PC-9 (cell line): ENCODE data around the gene TRABD2A. TPM values are rescaled to one million over a fixed set of nuclear protein-coding genes. Genes with fewer than 3 reads are reported as not detected.

Source experiments
- Bru-seq: library from RNA; stranded (reverse); fragments of 400-500 nt; gene quantifications from one replicate; lab custom pipeline; 2021; lab: Mats Ljungman, UMichigan
- BruChase-seq, 2 experiments: library from RNA; stranded (reverse); fragments of 400-500 nt; gene quantifications; one replicate each; lab custom pipeline; 2021; lab: Mats Ljungman, UMichigan
- BruUV-seq: library from RNA; stranded (reverse); fragments of 400-500 nt; replicated peaks from 2 replicates; lab custom pipeline; 2021; lab: Mats Ljungman, UMichigan
- CTCF ChIA-PET: fragments of 300-600 bp; sonication (Branson Sonifier 250); formaldehyde crosslinking; loops from one replicate; lab custom pipeline; 2022; ENCODE audit warnings: antibody characterized with exemption; lab: Charles Lee
- POLR2A ChIA-PET: fragments of 300-600 bp; sonication (Branson Sonifier 250); formaldehyde crosslinking; loops from one replicate; lab custom pipeline; 2022; ENCODE audit warnings: antibody characterized with exemption; ENCODE audit not compliant: unreplicated experiment; lab: Charles Lee
- DNase-seq, 2 experiments: peaks; one replicate each; pipeline versions ENCODE4 v3.0.0 to v3.0.0-alpha.2; 2015 to 2022; ENCODE audit warnings: mixed read lengths in 1 of 2
- H2AFZ ChIP-seq: fragments of 200-600 bp; sonication (generic); 2 replicates; pipeline ENCODE4 v1.8.1; 2017; ENCODE audit warnings: antibody characterized with exemption
- H3F3A ChIP-seq: fragments of 200-600 bp; sonication (generic); 2 replicates; pipeline ENCODE4 v1.8.1; 2017; ENCODE audit warnings: antibody characterized with exemption, mild to moderate bottlenecking, low read depth; ENCODE audit not compliant: insufficient read depth
- H3K27ac ChIP-seq: fragments of 200-600 bp; sonication (generic); 2 replicates; pipeline ENCODE4 v1.6.1; 2016; ENCODE audit warnings: mixed run types
- H3K27me3 ChIP-seq: fragments of 200-600 bp; sonication (generic); 2 replicates; pipeline ENCODE4 v1.6.1; 2016; ENCODE audit warnings: low read depth, mixed run types; ENCODE audit not compliant: insufficient read depth
- H3K36me3 ChIP-seq: fragments of 200-600 bp; sonication (generic); 2 replicates; pipeline ENCODE4 v1.6.1; 2016; ENCODE audit warnings: low read depth, mixed run types
- H3K4me1 ChIP-seq: fragments of 200-600 bp; sonication (generic); replicated peaks from 2 replicates; pipeline ENCODE4 v1.6.1; 2016; ENCODE audit warnings: mixed run types; ENCODE audit not compliant: insufficient read depth
- H3K4me2 ChIP-seq: fragments of 200-600 bp; sonication (generic); 2 replicates; pipeline ENCODE4 v1.6.1; 2017; ENCODE audit warnings: mixed run types
- H3K4me3 ChIP-seq: fragments of 200-600 bp; sonication (generic); 2 replicates; pipeline ENCODE4 v1.6.1; 2016; ENCODE audit warnings: mixed run types
- H3K79me2 ChIP-seq: fragments of 200-600 bp; sonication (generic); 2 replicates; pipeline ENCODE4 v1.6.1; 2017; ENCODE audit warnings: low read depth, mixed run types
- H3K9me2 ChIP-seq: fragments of 200-600 bp; sonication (generic); 2 replicates; pipeline ENCODE4 v1.8.1; 2017; ENCODE audit warnings: mild to moderate bottlenecking; ENCODE audit not compliant: insufficient read depth
- H3K9me3 ChIP-seq: fragments of 200-600 bp; sonication (generic); 2 replicates; pipeline ENCODE4 v1.8.1; 2016; ENCODE audit warnings: low read depth; ENCODE audit not compliant: insufficient read depth
- H4K20me1 ChIP-seq: fragments of 200-600 bp; sonication (generic); 2 replicates; pipeline ENCODE4 v1.8.1; 2017; ENCODE audit not compliant: insufficient read depth
- EZH2 ChIP-seq: fragments of 200-600 bp; sonication (generic); IDR thresholded peaks from 2 replicates; pipeline ENCODE4 v1.8.0; 2017; ENCODE audit warnings: antibody characterized with exemption, low read depth
- intact Hi-C: fragments of 100-400 bp; cut with micrococcal nuclease; formaldehyde crosslinking; loops from one replicate; pipeline ENCODE4 v1.10.0; 2022; ENCODE audit not compliant: unreplicated experiment
- long read RNA-seq: library from polyadenylated mRNA; stranded (forward); transcript quantifications from one replicate; pipeline ENCODE4 v2.0.0, GENCODE V29; 2022
- total RNA-seq: library from RNA; stranded (reverse); gene quantifications from 2 replicates; pipeline ENCODE4 v1.2.3, GENCODE V29; 2021
- TF ChIP-seq, protein P1 (sequence below): fragments of 200-600 bp; sonication (generic); conservative IDR thresholded peaks from 2 replicates; pipeline ENCODE4 v1.6.1; 2017; ENCODE audit warnings: mixed run types, antibody characterized with exemption, mild to moderate bottlenecking, moderate library complexity

Gene TRABD2A, protein sequence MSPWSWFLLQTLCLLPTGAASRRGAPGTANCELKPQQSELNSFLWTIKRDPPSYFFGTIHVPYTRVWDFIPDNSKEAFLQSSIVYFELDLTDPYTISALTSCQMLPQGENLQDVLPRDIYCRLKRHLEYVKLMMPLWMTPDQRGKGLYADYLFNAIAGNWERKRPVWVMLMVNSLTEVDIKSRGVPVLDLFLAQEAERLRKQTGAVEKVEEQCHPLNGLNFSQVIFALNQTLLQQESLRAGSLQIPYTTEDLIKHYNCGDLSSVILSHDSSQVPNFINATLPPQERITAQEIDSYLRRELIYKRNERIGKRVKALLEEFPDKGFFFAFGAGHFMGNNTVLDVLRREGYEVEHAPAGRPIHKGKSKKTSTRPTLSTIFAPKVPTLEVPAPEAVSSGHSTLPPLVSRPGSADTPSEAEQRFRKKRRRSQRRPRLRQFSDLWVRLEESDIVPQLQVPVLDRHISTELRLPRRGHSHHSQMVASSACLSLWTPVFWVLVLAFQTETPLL
- total RNA-seq: 0.88 and 2.2 TPM in 2 replicates
- percentile 23 among the genes with signal in this experiment for Bru-seq, nascent RNA
- BruChase-seq, experiment 1, labeled RNA remaining after a 2-hour chase: percentile 29 among the genes with signal in this experiment
- percentile 26 among the genes with signal in this experiment for BruChase-seq, experiment 2, labeled RNA remaining after a 6-hour chase
- long read RNA-seq, partial matches to known transcripts: 0 of 2 reads
- long read RNA-seq, other reads (novel, unspliced or antisense): 1 of 2 reads

DNA sequence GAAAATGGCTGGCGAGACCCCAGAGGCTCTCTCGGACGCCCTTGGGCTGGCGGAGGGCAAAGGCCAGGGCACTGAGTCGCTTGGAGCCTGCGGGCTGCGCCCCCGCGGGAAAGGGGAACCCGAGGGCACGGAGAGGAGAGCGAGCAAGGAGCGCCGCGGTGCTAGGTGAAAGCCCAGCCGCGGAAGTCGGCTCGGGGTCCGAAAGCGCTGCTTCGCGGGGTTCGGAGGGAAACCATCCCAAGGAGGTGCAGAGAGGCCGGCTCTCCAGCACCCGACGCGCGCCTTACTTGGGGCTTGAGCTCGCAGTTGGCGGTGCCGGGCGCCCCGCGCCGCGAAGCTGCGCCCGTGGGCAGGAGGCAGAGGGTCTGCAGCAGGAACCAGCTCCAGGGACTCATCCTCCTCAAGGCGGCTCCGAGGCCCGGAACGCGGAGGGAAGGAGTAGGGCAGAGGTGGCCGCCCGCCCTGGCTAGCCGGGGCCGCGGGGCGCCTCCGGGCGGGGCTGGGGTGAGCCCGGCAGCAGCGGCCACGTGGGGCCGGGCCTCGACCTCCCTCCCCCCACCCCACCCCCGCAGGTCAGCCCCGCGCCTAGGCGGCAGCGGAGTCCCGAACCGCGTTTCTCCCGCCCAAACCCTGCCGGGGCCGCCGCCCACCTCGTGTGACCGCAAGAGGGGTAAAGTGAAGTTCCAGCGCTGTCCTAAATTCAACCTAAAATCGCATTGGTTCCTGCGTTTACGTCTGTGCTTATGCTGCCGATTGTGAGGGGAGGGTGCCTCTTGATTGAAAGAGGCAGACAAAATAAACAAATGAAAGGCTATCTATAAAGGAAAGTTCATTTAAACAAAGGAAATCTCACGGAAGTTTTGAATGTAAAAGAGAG is at the start of gene TRABD2A:
Gene TRABD2A (minus strand): TSS at position 440 of the 877 bp plus-strand sequence. CDS start 45 bp downstream, at position 395.
- ChIA-PET CTCF (no interaction called here), POLR2A (no interaction called here)
- Histone ChIP-seq H3K27ac (no peak within 1 kb of the TSS), H3K4me2 (peak within 1 kb of the TSS; percentile 93), H2AFZ (peak within 1 kb of the TSS; percentile 85), H3K4me3 (peak within 1 kb of the TSS; percentile 59), H3K27me3 (peaks cover 47% of the 10 kb centered on the region), H3K4me1 (0 out of 2 replicates have a peak, but pooled peaks cover 4% of the 10 kb centered on the region), H4K20me1 (no peaks in the 10 kb centered on the region), H3K9me2 (no peaks in the 10 kb centered on the region), H3F3A (no peaks in the 10 kb centered on the region; the same call in 1 of the 2 replicates), H3K36me3 (no peaks in the 10 kb centered on the region), H3K79me2 (no peaks in the 10 kb centered on the region), H3K9me3 (no peaks in the 10 kb centered on the region)
- no TSS peak for BruUV-seq
- TF ChIP-seq, protein P1, sequence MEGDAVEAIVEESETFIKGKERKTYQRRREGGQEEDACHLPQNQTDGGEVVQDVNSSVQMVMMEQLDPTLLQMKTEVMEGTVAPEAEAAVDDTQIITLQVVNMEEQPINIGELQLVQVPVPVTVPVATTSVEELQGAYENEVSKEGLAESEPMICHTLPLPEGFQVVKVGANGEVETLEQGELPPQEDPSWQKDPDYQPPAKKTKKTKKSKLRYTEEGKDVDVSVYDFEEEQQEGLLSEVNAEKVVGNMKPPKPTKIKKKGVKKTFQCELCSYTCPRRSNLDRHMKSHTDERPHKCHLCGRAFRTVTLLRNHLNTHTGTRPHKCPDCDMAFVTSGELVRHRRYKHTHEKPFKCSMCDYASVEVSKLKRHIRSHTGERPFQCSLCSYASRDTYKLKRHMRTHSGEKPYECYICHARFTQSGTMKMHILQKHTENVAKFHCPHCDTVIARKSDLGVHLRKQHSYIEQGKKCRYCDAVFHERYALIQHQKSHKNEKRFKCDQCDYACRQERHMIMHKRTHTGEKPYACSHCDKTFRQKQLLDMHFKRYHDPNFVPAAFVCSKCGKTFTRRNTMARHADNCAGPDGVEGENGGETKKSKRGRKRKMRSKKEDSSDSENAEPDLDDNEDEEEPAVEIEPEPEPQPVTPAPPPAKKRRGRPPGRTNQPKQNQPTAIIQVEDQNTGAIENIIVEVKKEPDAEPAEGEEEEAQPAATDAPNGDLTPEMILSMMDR: no peak
- TF ChIP-seq EZH2: peak; percentile 95
- no peak for DNase-seq
- intact Hi-C loops: no loop called here

DNA sequence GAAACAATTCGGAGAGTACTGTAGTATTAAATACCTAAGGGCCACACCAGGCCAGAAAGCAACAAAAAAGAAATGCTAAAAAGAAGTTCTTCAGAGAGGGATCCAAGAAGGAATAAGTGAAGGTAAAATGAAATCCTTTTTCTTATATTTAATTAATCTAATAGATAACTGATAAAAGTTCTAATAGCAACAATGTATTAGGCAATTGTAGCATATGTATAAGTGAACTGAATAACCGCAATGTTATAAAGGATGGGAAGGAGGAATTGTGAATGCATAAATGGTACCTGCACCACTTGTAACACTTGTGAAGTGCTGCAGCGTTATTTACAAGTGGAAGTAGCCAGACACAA is 46.4 kb upstream of the TRABD2A start:
- Histone ChIP-seq H3K9me3 (no peaks in the 10 kb centered on the region), H4K20me1 (no peaks in the 10 kb centered on the region), H3K4me1 (peaks cover 9% of the 10 kb centered on the region; the same call in 1 of the 2 replicates), H3K27ac (peak overlapping the region; percentile 21; the same call in 1 of the 2 replicates), H3K9me2 (no peaks in the 10 kb centered on the region), H3K4me2 (peak overlapping the region; percentile 77), H3K36me3 (no peaks in the 10 kb centered on the region), H3K79me2 (no peaks in the 10 kb centered on the region), H2AFZ (no peak overlapping the region), H3K27me3 (no peaks in the 10 kb centered on the region), H3F3A (peaks cover 2% of the 10 kb centered on the region; the same call in 1 of the 2 replicates), H3K4me3 (peak overlapping the region; percentile 52; the same call in 1 of the 2 replicates)
- DNase-seq: no peak
- BruUV-seq: no TSS peak
- CTCF ChIA-PET: interaction anchor here (1.2 kb wide), 1 partner anchor 31 kb away, joined by 4 read pairs; no protein-coding TSS in a partner anchor
- POLR2A ChIA-PET: no interaction called here
- intact Hi-C loops: loop anchor here (1.0 to 10.0 kb wide), 6 partner anchors 44 to 371 kb away; partner anchors contain the start of genes KCMF1 and TCF7L1
- no peak for TF ChIP-seq EZH2
- TF ChIP-seq, protein P1: peak; percentile 14; the same call in 1 of the 2 replicates
